ENCODE data around the gene STK38.
"Not testable (repeated sequence)": the region's sequence is repeated elsewhere in the genome, so short reads cannot be mapped to it uniquely, and the experiment has no call there.

Gene STK38

GRCh38 chr6:36517408-36517807 is 29.9 kb downstream of the STK38 start:
- no peak for DNase-seq

DNA sequence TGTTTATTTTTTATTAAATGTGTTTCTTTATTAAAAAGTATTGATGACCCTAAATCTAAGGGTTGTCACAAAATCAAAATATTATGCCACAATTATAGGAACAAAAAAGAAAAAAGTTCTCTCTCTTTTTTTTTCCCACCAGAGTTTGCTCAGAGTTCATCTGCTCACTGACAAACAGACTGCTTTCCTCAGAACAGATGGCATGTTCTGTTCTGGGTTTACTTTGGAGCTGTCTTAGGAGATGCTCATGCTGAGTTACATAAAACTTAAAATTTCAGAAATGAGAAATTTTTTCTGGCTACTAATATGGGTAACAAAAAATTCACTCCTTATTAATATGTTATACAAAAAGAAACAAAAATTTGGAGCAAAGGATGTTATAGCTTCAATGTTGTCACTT is 30.3 kb downstream of the STK38 start:
- DNase-seq: no peak

GRCh38 chr6:36516559-36516958 is 30.7 kb downstream of the STK38 start:
- no peak for DNase-seq

DNA sequence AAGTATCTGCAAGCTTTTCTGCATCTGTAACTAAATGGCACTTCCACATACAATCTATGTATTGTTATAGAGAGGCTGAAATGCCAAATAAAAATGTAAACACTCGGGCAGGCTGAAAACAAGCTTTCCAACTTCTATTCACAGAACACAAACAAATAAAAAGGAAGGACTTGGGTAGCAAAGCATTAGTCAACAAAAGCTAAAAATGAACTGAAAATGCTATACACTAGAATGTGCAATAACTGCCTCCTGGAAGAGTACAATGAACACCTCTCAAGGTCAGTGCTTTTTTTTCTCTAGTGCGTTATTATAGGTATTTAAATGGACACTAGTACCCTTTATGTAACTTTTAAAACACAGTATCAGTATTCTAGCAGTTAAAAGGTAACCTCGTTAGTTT is 31.4 kb downstream of the STK38 start:
- DNase-seq: no peak

- no peak for DNase-seq
These were observed 32.5 kb downstream of the STK38 start for GRCh38 chr6:36514554-36515456.

DNA sequence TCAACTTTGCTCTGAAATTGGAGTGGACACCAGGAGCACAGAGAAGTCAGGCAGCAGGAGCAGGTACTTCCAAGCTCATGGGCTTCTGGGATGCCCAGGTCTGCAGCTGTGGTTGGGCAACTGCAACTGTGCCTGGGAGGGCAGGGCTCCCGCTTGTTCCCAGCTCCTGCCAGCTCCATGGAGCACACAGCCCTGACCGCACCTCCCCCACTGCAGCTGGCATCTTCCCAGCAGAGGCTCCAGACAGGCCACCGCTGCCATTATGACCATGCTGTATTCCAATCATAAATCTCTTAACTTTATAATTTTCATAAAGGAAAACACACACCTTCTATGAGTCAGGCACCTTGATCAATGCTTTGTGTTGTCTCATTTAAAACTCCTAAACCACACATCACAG is 36.9 kb downstream of the STK38 start:
- no peak for DNase-seq

DNA sequence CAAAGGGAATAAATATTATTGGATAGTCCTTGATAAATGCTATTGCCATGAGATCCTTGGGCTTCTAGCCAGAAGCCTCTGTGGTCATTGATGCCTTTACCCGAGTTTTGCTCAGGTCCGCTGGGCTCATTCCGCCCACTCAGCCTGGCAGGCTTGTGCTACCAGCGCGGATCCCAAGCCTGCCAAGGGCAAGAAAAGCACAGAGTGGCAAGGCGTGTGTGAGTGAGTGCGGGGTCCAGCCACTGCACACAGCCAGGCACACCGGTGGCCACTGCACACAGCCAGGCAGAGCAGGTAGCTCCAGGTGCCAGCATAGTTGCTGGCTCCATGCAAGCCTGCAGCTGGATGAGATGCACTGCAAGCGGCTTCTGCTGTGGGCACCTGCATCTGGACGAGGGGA is 38.7 kb downstream of the STK38 start:
- DNase-seq: no peak

DNA sequence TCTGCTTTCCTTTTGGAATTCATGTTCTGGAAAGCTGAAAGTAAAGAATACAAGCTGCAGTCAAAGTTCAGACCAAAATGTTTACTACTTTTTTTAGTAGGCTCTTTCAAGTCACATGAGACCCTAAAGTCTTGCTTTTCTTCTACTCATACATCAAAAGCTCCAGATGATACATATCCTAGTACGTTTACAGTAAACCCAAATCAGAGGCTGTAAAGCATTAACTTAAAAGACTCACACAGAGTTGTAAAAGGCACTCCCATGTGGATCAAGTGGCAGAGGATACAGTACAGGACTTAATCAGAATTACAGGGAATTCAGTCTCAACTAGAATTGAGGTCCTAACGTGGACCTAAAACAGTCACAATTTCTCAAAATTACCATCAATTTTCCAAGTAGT is 40.7 kb downstream of the STK38 start:
- no peak for DNase-seq

GRCh38 chr6:36505744-36506534 is 41.3 kb downstream of the STK38 start:
- DNase-seq: no peak

DNA sequence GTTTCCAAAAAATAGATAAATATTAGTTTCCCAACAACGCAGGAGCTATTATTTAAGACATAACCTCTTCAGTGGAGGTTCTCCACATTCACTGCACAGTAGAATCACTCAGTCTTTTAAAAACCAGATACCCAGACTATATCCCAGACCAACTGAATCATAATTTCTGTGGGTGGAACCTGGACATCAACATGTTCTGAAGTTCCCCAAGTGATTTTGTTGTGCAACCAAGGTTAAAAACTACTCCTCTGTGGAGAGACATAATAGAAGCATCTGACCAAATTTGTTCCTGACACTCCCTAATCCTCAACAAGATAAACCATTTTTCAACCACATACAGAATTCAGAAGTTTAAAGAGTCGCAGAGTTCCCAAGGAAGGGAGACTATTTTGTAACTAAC is 42.3 kb downstream of the STK38 start:
- no peak for DNase-seq

DNA sequence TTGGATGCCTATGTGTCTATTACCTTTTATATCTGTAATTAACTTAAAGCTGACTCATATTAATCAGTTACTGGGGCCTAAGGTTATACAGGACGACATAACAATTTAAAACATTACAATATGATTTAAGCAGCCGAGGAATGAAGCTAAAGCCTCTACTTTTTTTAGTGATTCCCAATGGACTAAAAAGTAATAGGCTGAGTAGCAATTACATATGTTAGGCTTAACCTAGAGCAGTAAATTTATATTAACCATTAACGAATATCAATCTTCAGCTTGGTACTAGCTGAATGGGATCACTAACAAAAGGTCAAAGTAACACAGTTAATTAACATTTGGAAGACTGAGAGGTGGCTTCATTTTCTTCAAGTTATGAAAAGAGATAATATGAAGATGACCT is 43.1 kb downstream of the STK38 start:
- DNase-seq: no peak

DNA sequence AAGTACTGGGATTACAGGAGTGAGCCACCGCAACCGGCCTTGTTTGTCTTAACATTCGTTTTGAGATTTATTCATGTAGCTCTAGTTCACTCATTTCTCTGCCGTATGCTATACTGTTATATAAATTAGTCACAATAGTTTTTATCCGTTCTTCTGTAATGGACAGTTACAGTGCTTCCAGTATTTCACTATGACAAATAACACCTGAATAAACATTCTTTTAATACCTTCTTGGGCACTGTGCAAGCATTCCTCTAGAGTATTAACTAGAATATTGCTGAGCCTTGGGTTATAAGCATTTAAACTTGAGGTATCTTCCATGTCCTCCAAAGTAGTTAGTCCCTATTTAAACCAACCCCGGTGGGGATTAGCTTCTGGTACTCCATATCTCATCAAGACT is 45.6 kb downstream of the STK38 start:
- no peak for DNase-seq

GRCh38 chr6:36499918-36500317 is 47.4 kb downstream of the STK38 start:
- DNase-seq: no peak

GRCh38 chr6:36495086-36495485 is 52.2 kb downstream of the STK38 start:
- no peak for DNase-seq

GRCh38 chr6:36493859-36494258 is 53.4 kb downstream of the STK38 start:
- no peak for DNase-seq

DNA sequence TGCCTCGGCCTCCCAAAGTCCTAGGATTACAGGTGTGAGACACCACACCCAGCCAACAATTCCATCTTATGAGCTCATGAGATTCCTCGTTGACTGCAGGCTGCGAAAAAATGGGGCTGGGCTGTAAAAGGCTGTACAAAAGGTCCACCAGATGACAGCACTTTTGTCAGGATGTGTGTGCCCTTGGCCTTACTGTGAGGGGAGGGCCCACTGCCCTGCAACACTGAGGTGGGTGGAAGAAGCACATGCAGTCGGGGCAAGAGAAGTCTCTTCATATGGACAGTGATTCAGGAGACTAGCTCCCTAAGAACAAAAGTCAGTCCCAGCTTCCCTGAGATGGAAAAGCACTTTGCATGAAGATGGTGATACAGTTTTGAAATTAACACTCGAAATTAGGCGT is 54.0 kb downstream of the STK38 start:
- DNase-seq: no peak

DNA sequence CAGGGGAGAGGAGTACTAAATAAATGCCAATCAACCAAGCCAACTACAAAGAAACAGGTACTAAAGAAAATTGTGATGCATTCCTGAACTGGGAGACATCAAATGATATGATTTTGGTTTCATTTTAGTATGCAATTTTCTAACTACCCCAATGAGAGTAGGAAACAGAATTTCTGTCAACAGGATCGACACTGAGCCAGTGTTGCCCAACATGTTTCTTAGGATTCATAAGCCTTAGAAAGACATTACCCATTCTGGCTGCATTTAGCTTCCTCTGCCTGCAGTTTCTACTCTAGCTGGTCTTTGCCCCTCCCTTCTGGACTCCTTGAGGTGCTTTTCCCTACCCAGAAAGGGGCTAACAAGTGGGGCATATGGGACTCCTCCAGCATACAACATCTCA is 54.7 kb downstream of the STK38 start:
- DNase-seq: no peak

GRCh38 chr6:36492092-36492491 is 55.2 kb downstream of the STK38 start:
- no peak for DNase-seq

DNA sequence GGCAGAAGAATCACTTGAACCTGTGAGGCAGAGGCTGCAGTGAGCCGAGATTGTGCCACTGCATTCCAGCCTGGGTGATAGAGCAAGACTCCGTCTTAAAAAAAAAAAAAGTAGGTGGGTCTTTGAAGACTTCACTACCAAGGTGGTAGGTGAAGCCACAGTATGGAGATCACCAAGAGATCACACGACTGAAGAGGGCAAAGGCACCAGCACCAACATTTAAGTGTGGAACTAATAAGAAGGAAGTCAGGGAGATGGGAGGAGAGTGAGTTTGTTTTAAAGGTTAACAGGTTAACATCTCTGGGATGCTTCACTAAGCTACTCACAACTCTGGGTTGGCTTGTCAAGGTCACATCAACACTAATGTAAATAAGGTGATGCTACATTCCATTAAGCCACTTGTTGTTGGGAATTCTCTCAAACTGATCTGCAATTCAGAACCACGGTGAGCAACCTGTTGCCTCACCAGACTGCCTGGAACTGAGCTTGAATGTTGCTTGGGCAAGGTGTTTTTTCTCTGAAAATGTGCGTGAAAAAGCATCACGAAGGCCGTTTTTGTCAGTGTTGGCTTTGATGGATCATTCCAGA is 55.8 kb downstream of the STK38 start:
- no peak for DNase-seq

GRCh38 chr6:36489426-36489825 is 57.9 kb downstream of the STK38 start:
- no peak for DNase-seq

GRCh38 chr6:36488221-36488620 is 59.1 kb downstream of the STK38 start:
- DNase-seq: no peak

DNA sequence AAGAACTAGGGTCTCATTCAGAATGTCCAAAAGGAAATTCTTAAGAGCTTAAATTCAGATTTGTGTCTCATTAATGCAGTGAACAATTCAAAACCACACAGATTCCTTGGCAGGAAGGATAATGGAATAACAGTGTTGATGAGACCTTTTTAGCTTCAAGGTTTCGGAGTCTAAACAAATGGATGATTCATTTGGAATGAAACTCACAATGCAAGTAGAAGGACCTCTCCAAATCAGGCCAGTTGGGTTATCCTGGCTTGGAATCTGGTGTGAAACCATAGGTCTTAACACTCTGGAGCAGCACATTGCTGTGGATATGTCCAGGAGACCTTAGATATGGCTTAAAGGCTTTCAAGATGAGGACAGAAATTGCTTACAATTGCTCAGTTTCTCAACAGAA is 59.6 kb downstream of the STK38 start:
- DNase-seq: no peak

- DNase-seq: no peak
These were observed 62.5 kb downstream of the STK38 start for GRCh38 chr6:36484736-36485135.

- not testable (repeated sequence) for DNase-seq
These were observed 64.0 kb downstream of the STK38 start for GRCh38 chr6:36483326-36483725.

Measured in NCI-H1436 treated with DMSO at 0.1 percent for 48 hours (cell line).